IMR-90 (cell line): Measurements from ENCODE around the gene DDX6.
"Not testable (repeated sequence)": the region's sequence is repeated elsewhere in the genome, so short reads cannot be mapped to it uniquely, and the experiment has no call there.

ENCODE experiments used
- BHLHE40 ChIP-seq: fragments of 150-350 bp; IDR thresholded peaks from 2 replicates; pipeline ENCODE4 v1.6.1; 2016; ENCODE audit warnings: mild to moderate bottlenecking, low read depth, low read length
- CEBPB ChIP-seq: IDR thresholded peaks from 2 replicates; pipeline ENCODE4 v1.6.1; 2012; ENCODE audit warnings: low read depth, low read length, improper control_type of control experiment
- CHD1 ChIP-seq: IDR thresholded peaks from 2 replicates; pipeline ENCODE4 v1.6.1; 2012; ENCODE audit warnings: low read depth, low read length, improper control_type of control experiment
- CTCF ChIP-seq: conservative IDR thresholded peaks from 2 replicates; pipeline ENCODE4 v1.5.1; 2012; ENCODE audit warnings: mild to moderate bottlenecking, low read depth, low read length, improper control_type of control experiment
- ELK1 ChIP-seq: fragments of 150-350 bp; IDR thresholded peaks from 2 replicates; pipeline ENCODE4 v1.6.1; 2016; ENCODE audit warnings: low read depth, mild to moderate bottlenecking, low read length, moderate library complexity, borderline replicate concordance
- FOS ChIP-seq: fragments of 150-350 bp; IDR thresholded peaks from 2 replicates; pipeline ENCODE4 v1.6.1; 2016; ENCODE audit warnings: low read depth, low read length
- MAFK ChIP-seq: IDR thresholded peaks from 2 replicates; pipeline ENCODE4 v1.6.1; 2012; ENCODE audit warnings: low read depth, low read length, improper control_type of control experiment
- MAZ ChIP-seq: IDR thresholded peaks from 2 replicates; pipeline ENCODE4 v1.6.1; 2012; ENCODE audit warnings: low read depth, mild to moderate bottlenecking, low read length, improper control_type of control experiment, moderate library complexity, borderline replicate concordance
- MXI1 ChIP-seq: IDR thresholded peaks from 2 replicates; pipeline ENCODE4 v1.6.1; 2012; ENCODE audit warnings: low read depth, mild to moderate bottlenecking, low read length, moderate library complexity, borderline replicate concordance
- POLR2A ChIP-seq: IDR thresholded peaks from 2 replicates; pipeline ENCODE4 v1.6.1; 2012; ENCODE audit warnings: mild to moderate bottlenecking, low read depth, low read length
- RCOR1 ChIP-seq: IDR thresholded peaks from 2 replicates; pipeline ENCODE4 v1.6.1; 2012; ENCODE audit warnings: mild to moderate bottlenecking, low read length, improper control_type of control experiment; ENCODE audit not compliant: insufficient replicate concordance
- RFX5 ChIP-seq: IDR thresholded peaks from 2 replicates; pipeline ENCODE4 v1.8.0; 2012; ENCODE audit warnings: low read depth, mild to moderate bottlenecking, low read length, moderate library complexity
- USF2 ChIP-seq: fragments of 150-350 bp; IDR thresholded peaks from 2 replicates; pipeline ENCODE4 v1.6.1; 2017; ENCODE audit warnings: mild to moderate bottlenecking, antibody characterized with exemption, low read length, low read depth

- TF ChIP-seq CTCF, BHLHE40, POLR2A, ELK1, CEBPB, MAZ, USF2, MXI1, MAFK, RFX5, RCOR1, FOS, CHD1: not testable (repeated sequence)
Measured at GRCh38 chr11:118717733-118718132, 73.2 kb downstream of the DDX6 start.
